ENCODE results near the gene FOXO3. TPM values are rescaled to one million over a fixed set of nuclear protein-coding genes. Genes with fewer than 3 reads are reported as not detected.
A peak's percentile ranks its signal among the peaks of the same experiment; 100 is the strongest.

The FOXO3 gene
- total and polyA plus RNA-seq, 8 donors = 50.0 to 71.1 (median 63.1) TPM

- Histone ChIP-seq H3K4me1 (peaks cover 0 to 18% of the 10 kb centered on the region in 2 donors), H3K9me3 (no peaks in the 10 kb centered on the region), H3K27ac (no peak overlapping the region), H3K36me3 (no peaks in the 10 kb centered on the region), H3K27me3 (no peaks in the 10 kb centered on the region), H3K4me3 (no peak overlapping the region)
- no peak for TF ChIP-seq CTCF (IDR thresholded peaks at IDR 0.05)
- peak; percentile 43 for ATAC-seq
- DNase-seq = no peak
- intact Hi-C loops (cut with DNase I) = no loop called here
These were observed 171.6 kb downstream of the FOXO3 start for GRCh38 chr6:108732091-108732870.

GRCh38 chr6:108733051-108733450 is 172.3 kb downstream of the FOXO3 start:
- no peaks in the 10 kb centered on the region for H3K27me3 ChIP-seq
- TF ChIP-seq CTCF (IDR thresholded peaks at IDR 0.05) = no peak
- H3K27ac ChIP-seq = no peak overlapping the region
- intact Hi-C loops (cut with DNase I) = no loop called here
- H3K36me3 ChIP-seq = no peaks in the 10 kb centered on the region
- ATAC-seq (no peak), DNase-seq (no peak)
- no peaks in the 10 kb centered on the region for H3K9me3 ChIP-seq
- H3K4me1 ChIP-seq = peaks cover 0 to 23% of the 10 kb centered on the region in 2 donors
- H3K4me3 ChIP-seq = no peak overlapping the region

- no peaks in the 10 kb centered on the region for H3K27me3 ChIP-seq
- no peaks in the 10 kb centered on the region for H3K36me3 ChIP-seq
- no peak overlapping the region for H3K4me3 ChIP-seq
- ATAC-seq (no peak), DNase-seq (no peak)
- intact Hi-C loops (cut with DNase I) = no loop called here
- no peaks in the 10 kb centered on the region for H3K9me3 ChIP-seq
- TF ChIP-seq CTCF (IDR thresholded peaks at IDR 0.05) = no peak
- peaks cover 0 to 26% of the 10 kb centered on the region in 2 donors for H3K4me1 ChIP-seq
- H3K27ac ChIP-seq = no peak overlapping the region
These were observed 173.1 kb downstream of the FOXO3 start for GRCh38 chr6:108733706-108734265.

Data from left lung (tissue), 10 donors.